ENCODE data around the gene ZCCHC17.

The ZCCHC17 gene

DNA sequence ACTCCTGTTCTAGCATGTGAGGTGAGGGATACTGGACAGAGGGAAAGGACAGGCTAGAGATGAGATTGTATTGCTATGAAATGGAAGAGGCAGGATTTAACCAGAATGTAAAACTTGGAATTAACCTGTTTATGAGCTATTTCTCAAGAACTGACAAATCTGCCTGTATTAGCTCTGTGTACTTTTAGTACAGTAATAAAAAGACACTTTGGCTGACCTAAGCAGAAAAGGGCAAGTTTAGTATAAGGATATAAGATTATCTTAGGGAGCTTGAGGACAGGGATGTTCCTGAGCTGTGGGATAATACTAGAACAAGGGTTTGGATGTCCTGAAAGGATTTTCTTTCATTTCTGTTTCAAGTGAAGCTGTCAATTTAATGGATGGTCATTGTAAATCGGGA is 11.2 kb downstream of the ZCCHC17 start:
- no peak for TF ChIP-seq CTCF (IDR thresholded peaks at IDR 0.05; ENCODE audit: low read depth, low read length)
- no peak overlapping the region for H3K4me3 ChIP-seq (ENCODE audit: low read depth, low read length)

DNA sequence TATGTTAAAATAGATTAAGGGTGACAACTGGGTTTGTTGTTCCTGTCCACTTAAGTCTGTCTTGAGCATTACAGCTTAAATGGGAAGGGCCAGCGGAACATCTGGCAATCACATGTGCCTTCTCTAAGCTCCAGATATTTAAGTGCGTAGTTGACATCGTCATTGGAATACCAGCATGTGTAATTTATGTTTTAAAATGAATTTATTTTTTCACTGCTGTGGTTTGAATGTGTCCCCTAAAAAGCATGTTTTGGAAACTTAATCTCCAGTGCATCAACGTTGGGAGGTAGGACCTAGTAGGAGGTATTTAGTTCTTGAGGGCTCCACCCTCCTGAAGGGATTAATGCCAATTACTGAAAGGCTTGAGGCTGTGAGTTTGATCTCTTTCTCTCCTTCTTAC is 13.4 kb downstream of the ZCCHC17 start:
- H3K4me3 ChIP-seq (ENCODE audit: low read depth, low read length) = no peak overlapping the region
- no peak for TF ChIP-seq CTCF (IDR thresholded peaks at IDR 0.05; ENCODE audit: low read depth, low read length)

GRCh38 chr1:31315902-31316301 is 19.1 kb downstream of the ZCCHC17 start:
- no peak overlapping the region for H3K4me3 ChIP-seq (ENCODE audit: low read depth, low read length)
- no peak for TF ChIP-seq CTCF (IDR thresholded peaks at IDR 0.05; ENCODE audit: low read depth, low read length)

DNA sequence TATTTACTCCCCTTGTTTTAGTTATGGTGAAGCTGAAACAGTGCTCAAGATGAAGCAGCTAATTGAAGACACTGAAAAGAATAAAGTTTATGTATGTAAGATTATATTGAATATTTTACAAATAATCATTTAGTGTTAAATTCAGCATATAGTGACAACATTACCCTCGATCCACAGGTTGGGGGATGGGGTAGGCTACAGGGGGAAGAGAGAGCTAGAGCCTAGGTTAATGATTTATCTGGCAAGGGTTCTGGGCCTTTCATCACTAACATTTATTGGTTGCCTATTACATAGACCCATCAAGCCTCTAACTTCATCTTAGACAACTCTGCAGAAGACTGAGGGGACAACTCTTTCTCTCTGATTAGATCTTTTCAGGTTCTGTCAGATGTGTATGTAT is 21.3 kb downstream of the ZCCHC17 start:
- no peak overlapping the region for H3K4me3 ChIP-seq (ENCODE audit: low read depth, low read length)
- TF ChIP-seq CTCF (IDR thresholded peaks at IDR 0.05; ENCODE audit: low read depth, low read length) = no peak

GRCh38 chr1:31324093-31324492 is 27.3 kb downstream of the ZCCHC17 start:
- no peak overlapping the region for H3K4me3 ChIP-seq (ENCODE audit: low read depth, low read length)
- no peak for TF ChIP-seq CTCF (IDR thresholded peaks at IDR 0.05; ENCODE audit: low read depth, low read length)

DNA sequence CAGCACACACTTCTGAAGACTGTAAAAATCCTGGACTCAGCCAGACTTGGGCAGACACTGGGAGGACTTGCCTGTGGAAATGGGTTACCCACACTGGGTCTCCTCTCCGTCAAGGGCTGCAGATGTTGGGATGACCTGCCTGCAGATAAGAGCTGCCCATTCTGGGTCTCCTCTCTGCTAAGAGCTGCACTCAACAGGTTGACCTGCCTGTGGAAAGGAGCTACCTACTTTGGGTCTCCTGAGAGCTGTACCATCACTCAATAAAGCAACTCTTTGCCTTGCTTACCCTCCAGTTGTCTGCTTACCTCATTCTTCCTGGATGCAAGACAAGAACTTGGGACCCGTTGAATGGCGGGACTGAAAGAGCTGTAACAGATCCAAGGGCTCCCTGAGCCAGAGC is 28.2 kb downstream of the ZCCHC17 start:
- H3K4me3 ChIP-seq (ENCODE audit: low read depth, low read length) = no peak overlapping the region
- no peak for TF ChIP-seq CTCF (IDR thresholded peaks at IDR 0.05; ENCODE audit: low read depth, low read length)

- TF ChIP-seq CTCF (IDR thresholded peaks at IDR 0.05; ENCODE audit: low read depth, low read length) = no peak
- no peak overlapping the region for H3K4me3 ChIP-seq (ENCODE audit: low read depth, low read length)
These were observed 29.6 kb downstream of the ZCCHC17 start for GRCh38 chr1:31326461-31326860.
